IMR-90 (cell line): ENCODE results near the gene TEX13A. TPM values are rescaled to one million over a fixed set of nuclear protein-coding genes. Genes with fewer than 3 reads are reported as not detected.

Experiments used
- ATAC-seq: fragments of 200-7000 bp; cut with Tn5 transposase; 2 replicates; pipeline ENCODE4 v1.9.1; 2020; ENCODE audit warnings: low read depth, mild to moderate bottlenecking, moderate library complexity
- BruUV-seq: library from RNA; stranded (reverse); fragments of 400-500 nt; replicated peaks from 2 replicates; lab custom pipeline; 2021; lab: Mats Ljungman, UMichigan
- CTCF ChIA-PET: fragments of 300-600 bp; formaldehyde crosslinking; extraction: SDS; loops from one replicate; lab custom pipeline; 2021; ENCODE audit warnings: antibody characterized with exemption; lab: Yijun Ruan, JAX
- POLR2A ChIA-PET: fragments of 300-600 bp; sonication (Branson Sonifier 250); formaldehyde crosslinking; loops from one replicate; lab custom pipeline; 2022; ENCODE audit warnings: antibody characterized with exemption; ENCODE audit not compliant: unreplicated experiment; lab: Charles Lee
- DNase-seq: peaks from one replicate; pipeline ENCODE4 v3.0.0; 2013
- H2AFZ ChIP-seq: replicated peaks from 2 replicates; pipeline ENCODE3; 2013; ENCODE audit warnings: low read length, mild to moderate bottlenecking; ENCODE audit not compliant: poor library complexity
- H2AK5ac ChIP-seq: 2 replicates; pipeline ENCODE4 v1.6.1; 2013; ENCODE audit warnings: low read depth, low read length, inconsistent platforms
- H2AK9ac ChIP-seq: replicated peaks from 2 replicates; pipeline ENCODE3; 2013; ENCODE audit warnings: mild to moderate bottlenecking, low read depth, low read length, moderate library complexity; ENCODE audit not compliant: poor library complexity
- H2BK120ac ChIP-seq: 2 replicates; pipeline ENCODE4 v1.6.1; 2013; ENCODE audit warnings: low read depth, low read length, inconsistent platforms
- H2BK15ac ChIP-seq: 3 replicates; pipeline ENCODE4 v1.6.1; 2013; ENCODE audit warnings: low read depth, low read length, inconsistent platforms
- H2BK20ac ChIP-seq: 2 replicates; pipeline ENCODE4 v1.6.1; 2013; ENCODE audit warnings: low read depth, mild to moderate bottlenecking, inconsistent platforms, low read length, moderate library complexity
- H2BK5ac ChIP-seq: 2 replicates; pipeline ENCODE4 v1.6.1; 2013; ENCODE audit warnings: mild to moderate bottlenecking, low read depth, low read length, inconsistent platforms; ENCODE audit not compliant: poor library complexity, severe bottlenecking
- H3K14ac ChIP-seq: replicated peaks from 2 replicates; pipeline ENCODE4 v1.6.1; 2013; ENCODE audit warnings: low read depth, low read length, inconsistent platforms
- H3K18ac ChIP-seq: 2 replicates; pipeline ENCODE4 v1.6.1; 2013; ENCODE audit warnings: low read depth, low read length, control low read depth
- H3K23ac ChIP-seq: 2 replicates; pipeline ENCODE4 v1.6.1; 2013; ENCODE audit warnings: low read depth, low read length, inconsistent platforms
- H3K27ac ChIP-seq: 2 replicates; pipeline ENCODE4 v1.5.1; 2013; ENCODE audit warnings: mild to moderate bottlenecking, control low read depth, low read length; ENCODE audit not compliant: insufficient read depth
- H3K27me3 ChIP-seq: 2 replicates; pipeline ENCODE4 v1.6.1; 2013; ENCODE audit warnings: low read length; ENCODE audit not compliant: control insufficient read depth, insufficient read depth
- H3K36me3 ChIP-seq: 2 replicates; pipeline ENCODE4 v1.6.1; 2013; ENCODE audit warnings: low read length, mixed read lengths; ENCODE audit not compliant: control insufficient read depth, insufficient read depth
- H3K4ac ChIP-seq: 2 replicates; pipeline ENCODE4 v1.6.1; 2013; ENCODE audit warnings: low read depth, low read length, inconsistent platforms
- H3K4me1 ChIP-seq: 2 replicates; pipeline ENCODE4 v1.6.1; 2013; ENCODE audit warnings: low read length, mixed read lengths; ENCODE audit not compliant: control insufficient read depth, insufficient read depth
- H3K4me2 ChIP-seq: 2 replicates; pipeline ENCODE4 v1.6.1; 2013; ENCODE audit warnings: low read depth, mild to moderate bottlenecking, control low read depth, low read length, moderate library complexity
- H3K4me3 ChIP-seq: 2 replicates; pipeline ENCODE4 v1.5.1; 2013; ENCODE audit warnings: low read depth, mild to moderate bottlenecking, control low read depth, low read length, moderate library complexity; ENCODE audit not compliant: insufficient read depth
- H3K56ac ChIP-seq: 2 replicates; pipeline ENCODE4 v1.6.1; 2013; ENCODE audit warnings: low read length, inconsistent platforms; ENCODE audit not compliant: insufficient read depth; ENCODE audit errors: extremely low read depth
- H3K79me1 ChIP-seq, 2 experiments: 2 replicates each; pipeline ENCODE4 v1.6.1; 2013; ENCODE audit warnings: low read length in 2 of 2, inconsistent platforms in 1 of 2, low read depth in 1 of 2
- H3K9ac ChIP-seq: 2 replicates; pipeline ENCODE4 v1.6.1; 2013; ENCODE audit warnings: low read depth, low read length, control low read depth
- H3K9me1 ChIP-seq: 2 replicates; pipeline ENCODE4 v1.6.1; 2013; ENCODE audit warnings: low read length, inconsistent platforms; ENCODE audit not compliant: insufficient read depth
- H3K9me3 ChIP-seq: 2 replicates; pipeline ENCODE4 v1.6.1; 2013; ENCODE audit warnings: low read length; ENCODE audit not compliant: control insufficient read depth, insufficient read depth
- H4K20me1 ChIP-seq: 2 replicates; pipeline ENCODE4 v1.6.1; 2013; ENCODE audit warnings: low read length, inconsistent platforms; ENCODE audit not compliant: insufficient read depth
- H4K5ac ChIP-seq: 2 replicates; pipeline ENCODE4 v1.6.1; 2013; ENCODE audit warnings: mild to moderate bottlenecking, low read depth, low read length, control low read depth
- H4K8ac ChIP-seq, 2 experiments: 2 replicates each; pipeline ENCODE4 v1.6.1; 2013; ENCODE audit warnings: low read depth in 2 of 2, low read length in 2 of 2, control low read depth in 1 of 2, inconsistent platforms in 1 of 2
- H4K91ac ChIP-seq: 2 replicates; pipeline ENCODE4 v1.6.1; 2013; ENCODE audit warnings: low read depth, low read length, inconsistent platforms; ENCODE audit not compliant: insufficient read depth
- BHLHE40 ChIP-seq: fragments of 150-350 bp; IDR thresholded peaks from 2 replicates; pipeline ENCODE4 v1.6.1; 2016; ENCODE audit warnings: mild to moderate bottlenecking, low read depth, low read length
- CEBPB ChIP-seq: IDR thresholded peaks from 2 replicates; pipeline ENCODE4 v1.6.1; 2012; ENCODE audit warnings: low read depth, low read length, improper control_type of control experiment
- CHD1 ChIP-seq: IDR thresholded peaks from 2 replicates; pipeline ENCODE4 v1.6.1; 2012; ENCODE audit warnings: low read depth, low read length, improper control_type of control experiment
- FOS ChIP-seq: fragments of 150-350 bp; IDR thresholded peaks from 2 replicates; pipeline ENCODE4 v1.6.1; 2016; ENCODE audit warnings: low read depth, low read length
- MAZ ChIP-seq: IDR thresholded peaks from 2 replicates; pipeline ENCODE4 v1.6.1; 2012; ENCODE audit warnings: low read depth, mild to moderate bottlenecking, low read length, improper control_type of control experiment, moderate library complexity, borderline replicate concordance
- MXI1 ChIP-seq: IDR thresholded peaks from 2 replicates; pipeline ENCODE4 v1.6.1; 2012; ENCODE audit warnings: low read depth, mild to moderate bottlenecking, low read length, moderate library complexity, borderline replicate concordance
- NFE2L2 ChIP-seq: fragments of 150-350 bp; IDR thresholded peaks from 2 replicates; pipeline ENCODE4 v1.6.1; 2016; ENCODE audit warnings: low read depth, mild to moderate bottlenecking, low read length
- POLR2A ChIP-seq: IDR thresholded peaks from 2 replicates; pipeline ENCODE4 v1.6.1; 2012; ENCODE audit warnings: mild to moderate bottlenecking, low read depth, low read length
- RAD21 ChIP-seq: IDR thresholded peaks from 2 replicates; pipeline ENCODE4 v1.6.1; 2012; ENCODE audit warnings: low read length, improper control_type of control experiment
- RCOR1 ChIP-seq: IDR thresholded peaks from 2 replicates; pipeline ENCODE4 v1.6.1; 2012; ENCODE audit warnings: mild to moderate bottlenecking, low read length, improper control_type of control experiment; ENCODE audit not compliant: insufficient replicate concordance
- RFX5 ChIP-seq: IDR thresholded peaks from 2 replicates; pipeline ENCODE4 v1.8.0; 2012; ENCODE audit warnings: low read depth, mild to moderate bottlenecking, low read length, moderate library complexity
- SMC3 ChIP-seq: fragments of 150-350 bp; IDR thresholded peaks from 2 replicates; pipeline ENCODE4 v1.6.1; 2016; ENCODE audit warnings: low read depth, mild to moderate bottlenecking, antibody characterized with exemption, low read length, moderate library complexity
- WGBS, 2 experiments: methylation state at CpG; one replicate each; pipeline versions ENCODE4 v1.1.5 to v1.1.7; 2013; ENCODE audit warnings: missing lambda C conversion rate in 2 of 2; ENCODE audit not compliant: insufficient read length in 1 of 2; ENCODE audit errors: extremely low coverage in 2 of 2; 5-methylcytosine and 5-hydroxymethylcytosine counted together
- dilution Hi-C: fragments of 300-500 bp; cut with HindIII; formaldehyde crosslinking; loops from one replicate; pipeline ENCODE4 v1.14.3; 2018; ENCODE audit warnings: low sequenced_read_pairs; ENCODE audit not compliant: unreplicated experiment
- in situ Hi-C: fragments of 300-500 bp; cut with MboI; formaldehyde crosslinking; loops from 3 replicates; pipeline ENCODE4 v1.14.3; 2019; ENCODE audit warnings: low sequenced_read_pairs, inconsistent platforms, mixed read lengths
- intact Hi-C: fragments of 100-400 bp; cut with micrococcal nuclease; formaldehyde crosslinking; loops from 2 replicates; pipeline ENCODE4 v1.10.0; 2022
- polyA plus RNA-seq, 3 experiments: library from polyadenylated mRNA; depleted of rRNA; stranded (reverse); fragments of >200 nt; gene quantifications; 2 replicates each; pipeline ENCODE4 v1.2.3, GENCODE V29; 2012; ENCODE audit warnings: low replicate concordance in 1 of 3
- total RNA-seq: library from RNA; depleted of rRNA; stranded (reverse); fragments of >200 nt; gene quantifications from 2 replicates; pipeline ENCODE4 v1.2.3, GENCODE V29; 2012
- TF ChIP-seq, protein P1 (sequence below): fragments of 150-350 bp; IDR thresholded peaks from 2 replicates; pipeline ENCODE4 v1.6.1; 2017; ENCODE audit warnings: mild to moderate bottlenecking, antibody characterized with exemption, low read length, low read depth
- TF ChIP-seq, protein P2 (sequence below): fragments of 150-350 bp; IDR thresholded peaks from 2 replicates; pipeline ENCODE4 v1.6.1; 2016; ENCODE audit warnings: low read depth, mild to moderate bottlenecking, low read length, moderate library complexity, borderline replicate concordance
- TF ChIP-seq, protein P3 (sequence below): conservative IDR thresholded peaks from 2 replicates; pipeline ENCODE4 v1.5.1; 2012; ENCODE audit warnings: mild to moderate bottlenecking, low read depth, low read length, improper control_type of control experiment

Gene TEX13A
- total and polyA plus RNA-seq, 2 of the 4 experiments (the other 2 are of a cell fraction): not detected

DNA sequence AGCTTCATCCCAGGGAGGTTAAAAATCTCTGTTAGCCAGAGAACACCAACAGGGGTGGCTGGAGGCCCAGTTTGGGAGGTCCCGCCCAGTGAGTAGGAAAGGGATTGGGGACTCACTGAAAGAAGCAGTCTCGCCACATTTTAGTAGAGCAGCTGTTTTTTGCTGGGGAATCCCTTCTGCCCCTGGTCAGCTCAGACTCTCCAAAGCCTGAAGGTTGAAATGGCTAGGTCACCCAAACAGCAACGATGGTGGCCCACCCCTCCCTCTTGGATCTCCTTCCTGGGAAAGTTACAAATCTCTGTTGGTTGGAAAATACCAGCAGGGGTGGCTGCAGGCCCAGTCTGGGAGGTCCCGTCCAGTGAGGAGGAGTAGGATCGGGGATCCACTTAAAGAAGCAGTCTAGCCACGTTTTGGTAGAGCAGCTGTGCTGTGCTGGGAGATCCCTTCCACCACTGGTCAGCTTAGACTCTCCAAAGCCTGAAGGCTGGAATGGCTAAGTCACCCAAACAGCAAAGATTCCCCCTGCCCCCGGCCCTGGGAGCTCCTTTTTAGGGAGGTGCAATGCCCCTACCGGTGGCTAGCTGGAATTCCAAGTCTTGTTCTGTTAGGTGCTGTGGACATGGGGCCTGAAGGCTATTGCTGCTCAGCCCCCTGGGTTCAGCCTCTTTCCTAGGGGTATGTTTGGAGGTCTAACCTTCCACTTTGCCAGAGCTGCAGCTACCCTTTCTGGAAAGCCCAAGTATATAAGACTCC, 40.0 kb upstream of the TEX13A start:
- CTCF ChIA-PET: no interaction called here
- H3K4me2 ChIP-seq: no peak overlapping the region
- in situ Hi-C loops (no loop called here), intact Hi-C loops (no loop called here), dilution Hi-C loops (no loop called here)
- H3K9me3 ChIP-seq: no peaks in the 10 kb centered on the region
- no peak overlapping the region for H2BK5ac ChIP-seq
- H4K8ac ChIP-seq: no peak overlapping the region
- no peaks in the 10 kb centered on the region for H4K20me1 ChIP-seq
- no peak overlapping the region for H4K5ac ChIP-seq
- no peak for TF ChIP-seq RAD21
- no peak for TF ChIP-seq FOS
- no peak for TF ChIP-seq RCOR1
- no peak for TF ChIP-seq MAZ
- no peak for TF ChIP-seq CEBPB
- TF ChIP-seq, protein P1, sequence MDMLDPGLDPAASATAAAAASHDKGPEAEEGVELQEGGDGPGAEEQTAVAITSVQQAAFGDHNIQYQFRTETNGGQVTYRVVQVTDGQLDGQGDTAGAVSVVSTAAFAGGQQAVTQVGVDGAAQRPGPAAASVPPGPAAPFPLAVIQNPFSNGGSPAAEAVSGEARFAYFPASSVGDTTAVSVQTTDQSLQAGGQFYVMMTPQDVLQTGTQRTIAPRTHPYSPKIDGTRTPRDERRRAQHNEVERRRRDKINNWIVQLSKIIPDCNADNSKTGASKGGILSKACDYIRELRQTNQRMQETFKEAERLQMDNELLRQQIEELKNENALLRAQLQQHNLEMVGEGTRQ: no peak
- no peak for TF ChIP-seq RFX5
- TF ChIP-seq NFE2L2: no peak
- no peak for TF ChIP-seq CHD1
- TF ChIP-seq BHLHE40: no peak
- TF ChIP-seq MXI1: no peak
- TF ChIP-seq POLR2A: no peak
- TF ChIP-seq, protein P2, sequence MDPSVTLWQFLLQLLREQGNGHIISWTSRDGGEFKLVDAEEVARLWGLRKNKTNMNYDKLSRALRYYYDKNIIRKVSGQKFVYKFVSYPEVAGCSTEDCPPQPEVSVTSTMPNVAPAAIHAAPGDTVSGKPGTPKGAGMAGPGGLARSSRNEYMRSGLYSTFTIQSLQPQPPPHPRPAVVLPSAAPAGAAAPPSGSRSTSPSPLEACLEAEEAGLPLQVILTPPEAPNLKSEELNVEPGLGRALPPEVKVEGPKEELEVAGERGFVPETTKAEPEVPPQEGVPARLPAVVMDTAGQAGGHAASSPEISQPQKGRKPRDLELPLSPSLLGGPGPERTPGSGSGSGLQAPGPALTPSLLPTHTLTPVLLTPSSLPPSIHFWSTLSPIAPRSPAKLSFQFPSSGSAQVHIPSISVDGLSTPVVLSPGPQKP: no peak
- TF ChIP-seq, protein P3, sequence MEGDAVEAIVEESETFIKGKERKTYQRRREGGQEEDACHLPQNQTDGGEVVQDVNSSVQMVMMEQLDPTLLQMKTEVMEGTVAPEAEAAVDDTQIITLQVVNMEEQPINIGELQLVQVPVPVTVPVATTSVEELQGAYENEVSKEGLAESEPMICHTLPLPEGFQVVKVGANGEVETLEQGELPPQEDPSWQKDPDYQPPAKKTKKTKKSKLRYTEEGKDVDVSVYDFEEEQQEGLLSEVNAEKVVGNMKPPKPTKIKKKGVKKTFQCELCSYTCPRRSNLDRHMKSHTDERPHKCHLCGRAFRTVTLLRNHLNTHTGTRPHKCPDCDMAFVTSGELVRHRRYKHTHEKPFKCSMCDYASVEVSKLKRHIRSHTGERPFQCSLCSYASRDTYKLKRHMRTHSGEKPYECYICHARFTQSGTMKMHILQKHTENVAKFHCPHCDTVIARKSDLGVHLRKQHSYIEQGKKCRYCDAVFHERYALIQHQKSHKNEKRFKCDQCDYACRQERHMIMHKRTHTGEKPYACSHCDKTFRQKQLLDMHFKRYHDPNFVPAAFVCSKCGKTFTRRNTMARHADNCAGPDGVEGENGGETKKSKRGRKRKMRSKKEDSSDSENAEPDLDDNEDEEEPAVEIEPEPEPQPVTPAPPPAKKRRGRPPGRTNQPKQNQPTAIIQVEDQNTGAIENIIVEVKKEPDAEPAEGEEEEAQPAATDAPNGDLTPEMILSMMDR: no peak
- TF ChIP-seq SMC3: no peak
- no peak overlapping the region for H2BK15ac ChIP-seq
- no peaks in the 10 kb centered on the region for H3K79me1 ChIP-seq
- H3K4me3 ChIP-seq: no peak overlapping the region
- no peak overlapping the region for H3K4ac ChIP-seq
- ATAC-seq (no peak), DNase-seq (no peak)
- H3K9me1 ChIP-seq: no peaks in the 10 kb centered on the region
- no peak overlapping the region for H2AK9ac ChIP-seq
- H2BK20ac ChIP-seq: no peak overlapping the region
- H2AFZ ChIP-seq: no peak overlapping the region
- H3K27ac ChIP-seq: no peak overlapping the region
- H4K91ac ChIP-seq: no peak overlapping the region
- H2AK5ac ChIP-seq: no peak overlapping the region
- H3K27me3 ChIP-seq: peaks cover 3% of the 10 kb centered on the region; the same call in 1 of the 2 replicates
- POLR2A ChIA-PET: no interaction called here
- H2BK120ac ChIP-seq: no peak overlapping the region
- no peak overlapping the region for H3K9ac ChIP-seq
- no peak overlapping the region for H3K56ac ChIP-seq
- BruUV-seq: no TSS peak
- WGBS, 2 experiments: 60% methylated on average over 1 of the region's 8 CpGs; no CpG with 5 or more reads in 1 of the 2 experiments
- no peak overlapping the region for H3K18ac ChIP-seq
- H3K4me1 ChIP-seq: no peaks in the 10 kb centered on the region
- H3K23ac ChIP-seq: no peak overlapping the region
- H3K14ac ChIP-seq: no peak overlapping the region
- no peaks in the 10 kb centered on the region for H3K36me3 ChIP-seq
